T-cell (primary cell): ENCODE data around the gene SEMG1. TPM values are rescaled to one million over a fixed set of nuclear protein-coding genes. Genes with fewer than 3 reads are reported as not detected.

ENCODE experiments used
- ATAC-seq, 4 experiments: fragments of 200-7000 bp in 3 of 4; fragments of 150-1000 bp in 1 of 4; cut with Tn5 transposase; replicated peaks in 1 of 4; 1 replicate in 3 of 4; 2 replicates in 1 of 4; pipeline ENCODE4 v1.10.0; 2021; ENCODE audit warnings: moderate library complexity in 3 of 4, mild to moderate bottlenecking in 2 of 4, moderate number of reproducible peaks in 1 of 4
- CTCF ChIA-PET, 2 donors: fragments of 300-600 bp; sonication (Branson Sonifier 250); formaldehyde crosslinking; loops; one replicate each; lab custom pipeline; 2022; ENCODE audit warnings: antibody characterized with exemption in 2 of 2; lab: Charles Lee
- POLR2A ChIA-PET, 2 donors: fragments of 300-600 bp; sonication (Branson Sonifier 250); formaldehyde crosslinking; loops; one replicate each; lab custom pipeline; 2022; ENCODE audit warnings: antibody characterized with exemption in 2 of 2; lab: Charles Lee
- DNase-seq, 35 experiments: peaks; one replicate each; pipeline versions ENCODE4 v3.0.0 to v3.0.0-alpha.2; 2013 to 2023
- H3K27ac ChIP-seq: one replicate; pipeline ENCODE4 v1.5.1; 2013; ENCODE audit warnings: low read length
- H3K27me3 ChIP-seq, 2 experiments: replicated peaks in 1 of 2; 1 replicate in 1 of 2; 2 replicates in 1 of 2; pipeline versions ENCODE4 v1.6.1 to v1.7.0; 2013; ENCODE audit warnings: low read length in 1 of 2, mixed read lengths in 1 of 2; ENCODE audit not compliant: control insufficient read depth in 2 of 2, insufficient read depth in 2 of 2; ENCODE audit errors: extremely low read depth in 1 of 2
- H3K36me3 ChIP-seq, 2 donors: 1 replicate in 1 of 2; 2 replicates in 1 of 2; pipeline versions ENCODE4 v1.6.1 to v1.7.0; 2013; ENCODE audit warnings: low read length in 1 of 2; ENCODE audit not compliant: control insufficient read depth in 2 of 2, insufficient read depth in 1 of 2; ENCODE audit errors: extremely low read depth in 1 of 2
- H3K4me1 ChIP-seq, 2 experiments: 1 replicate in 1 of 2; 2 replicates in 1 of 2; pipeline versions ENCODE4 v1.6.1 to v1.7.0; 2013; ENCODE audit warnings: low read length in 2 of 2, mixed read lengths in 1 of 2; ENCODE audit not compliant: insufficient read depth in 2 of 2, control insufficient read depth in 1 of 2; ENCODE audit errors: extremely low read depth in 1 of 2
- H3K4me3 ChIP-seq, 2 donors: 1 replicate in 1 of 2; 2 replicates in 1 of 2; pipeline versions ENCODE4 v1.5.1 to v1.7.0; 2013; ENCODE audit warnings: mild to moderate bottlenecking in 2 of 2, low read length in 1 of 2, moderate library complexity in 1 of 2; ENCODE audit not compliant: control insufficient read depth in 1 of 2; ENCODE audit errors: extremely low read depth in 1 of 2
- H3K9me3 ChIP-seq: 2 replicates; pipeline ENCODE4 v1.7.0; 2013
- H3K27ac Mint-ChIP-seq, 2 donors: one replicate each; pipeline ENCODE4 v1.8.0; 2020 to 2021; ENCODE audit warnings: mild to moderate bottlenecking in 2 of 2, mixed read lengths in 2 of 2
- H3K27me3 Mint-ChIP-seq, 2 donors: one replicate each; pipeline ENCODE4 v1.8.0; 2021 to 2022; ENCODE audit warnings: mixed read lengths in 2 of 2
- H3K36me3 Mint-ChIP-seq: one replicate; pipeline ENCODE4 v1.8.0; 2021; ENCODE audit warnings: mixed read lengths
- H3K4me1 Mint-ChIP-seq, 3 donors: one replicate each; pipeline ENCODE4 v1.8.0; 2020 to 2022; ENCODE audit warnings: mixed read lengths in 3 of 3, mild to moderate bottlenecking in 1 of 3
- H3K4me3 Mint-ChIP-seq, 3 donors: one replicate each; pipeline ENCODE4 v1.8.0; 2020 to 2022; ENCODE audit warnings: mild to moderate bottlenecking in 3 of 3, mixed read lengths in 3 of 3, moderate library complexity in 3 of 3
- H3K9me3 Mint-ChIP-seq, 3 donors: one replicate each; pipeline ENCODE4 v1.8.0; 2020 to 2022; ENCODE audit warnings: mixed read lengths in 3 of 3
- WGBS: methylation state at CpG from one replicate; pipeline ENCODE4 v1.1.5; 2013; ENCODE audit warnings: missing lambda C conversion rate; ENCODE audit not compliant: insufficient coverage; 5-methylcytosine and 5-hydroxymethylcytosine counted together
- total RNA-seq, 35 experiments: library from RNA in 6 of 35; stranded (reverse) in 6 of 35; fragments of 120-200 nt in 1 of 35; gene quantifications; one replicate each; pipeline versions ENCODE4 v1.2.1 to v1.2.4 and lab custom pipeline; 2013 to 2026

SEMG1 gene
- total RNA-seq, 5 donors from 2014 or later (not counting 1 experiment from before 2014, with no cell fraction given) = not detected

DNA sequence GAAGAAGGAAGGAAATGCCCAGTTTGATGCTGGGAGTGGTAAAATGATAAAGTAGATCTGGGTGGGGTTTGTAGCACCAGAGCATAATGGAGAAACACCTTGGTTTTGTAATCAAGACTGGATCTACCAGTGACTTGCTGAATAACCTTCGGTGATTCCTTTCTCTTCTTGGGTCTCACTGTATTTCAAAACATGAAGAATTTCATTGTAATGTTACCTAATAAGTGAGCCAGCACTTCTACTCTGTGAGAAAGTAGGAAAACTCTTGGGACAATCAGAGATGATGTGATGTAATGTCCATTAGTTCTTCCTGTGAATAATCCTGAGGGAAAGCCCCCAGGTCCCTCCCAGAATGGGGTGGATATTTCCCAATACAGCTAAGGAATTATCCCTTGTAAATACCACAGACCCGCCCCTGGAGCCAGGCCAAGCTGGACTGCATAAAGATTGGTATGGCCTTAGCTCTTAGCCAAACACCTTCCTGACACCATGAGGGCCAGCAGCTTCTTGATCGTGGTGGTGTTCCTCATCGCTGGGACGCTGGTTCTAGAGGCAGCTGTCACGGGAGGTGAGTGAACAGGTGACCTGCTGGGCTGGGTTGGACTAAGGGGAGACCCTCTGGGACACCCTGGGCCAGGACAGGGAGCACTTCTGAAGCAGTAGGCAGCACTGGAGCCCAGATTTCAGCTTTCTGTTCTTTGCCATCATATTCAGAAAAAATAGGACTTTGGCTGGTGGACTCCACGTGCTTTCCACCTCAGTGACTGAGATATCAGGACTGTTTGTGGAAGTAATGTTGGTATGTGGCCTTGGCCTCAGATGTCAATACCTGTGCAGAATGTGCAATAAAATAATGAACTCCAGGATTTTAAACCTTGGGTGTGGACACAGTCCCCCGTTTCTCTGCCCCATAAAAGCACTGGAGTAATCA, 32.1 kb upstream of the SEMG1 start, which contains the start of gene PI3:
Gene PI3 (plus strand): TSS at position 469 of the 931 bp plus-strand sequence. CDS start 21 bp downstream, at position 490.
- no peak within 1 kb of the TSS for H3K4me3 ChIP-seq
- DNase-seq (no peak), ATAC-seq (no peak)
- Mint-ChIP-seq H3K4me3 (no peak within 1 kb of the TSS), H3K27ac (no peak within 1 kb of the TSS), H3K36me3 (no peaks in the 10 kb centered on the region), H3K4me1 (no peaks in the 10 kb centered on the region), H3K27me3 (peaks cover 7 to 10% of the 10 kb centered on the region in 2 donors), H3K9me3 (peaks cover 0 to 6% (median 2%) of the 10 kb centered on the region in 3 donors)
- no peak within 1 kb of the TSS for H3K27ac ChIP-seq
- H3K36me3 ChIP-seq = no peaks in the 10 kb centered on the region
- no peaks in the 10 kb centered on the region for H3K9me3 ChIP-seq
- 70% methylated on average over 5 of the region's 8 CpGs for WGBS
- ChIA-PET POLR2A (no interaction called here), CTCF (no interaction called here)
- peaks cover 2 to 22% of the 10 kb centered on the region in 2 experiments for H3K27me3 ChIP-seq
- H3K4me1 ChIP-seq = no peaks in the 10 kb centered on the region

- Histone ChIP-seq H3K36me3 (no peaks in the 10 kb centered on the region), H3K27ac (no peak overlapping the region), H3K27me3 (peaks cover 0 to 22% of the 10 kb centered on the region in 2 experiments), H3K4me3 (no peak overlapping the region), H3K9me3 (no peaks in the 10 kb centered on the region), H3K4me1 (no peaks in the 10 kb centered on the region)
- no peak for ATAC-seq
- ChIA-PET POLR2A (no interaction called here), CTCF (no interaction called here)
- WGBS = 83% methylated on average over 1 of the region's 4 CpGs
- DNase-seq = no peak
- H3K4me1 Mint-ChIP-seq = no peaks in the 10 kb centered on the region
- peaks cover 4 to 6% of the 10 kb centered on the region in 2 donors for H3K27me3 Mint-ChIP-seq
- no peak overlapping the region for H3K4me3 Mint-ChIP-seq
- H3K9me3 Mint-ChIP-seq = no peaks in the 10 kb centered on the region
- H3K36me3 Mint-ChIP-seq = no peaks in the 10 kb centered on the region
- no peak overlapping the region for H3K27ac Mint-ChIP-seq
These were observed 30.1 kb upstream of the SEMG1 start for GRCh38 chr20:45176526-45177267.

GRCh38 chr20:45179166-45179565, 27.7 kb upstream of the SEMG1 start:
- Mint-ChIP-seq H3K27ac (no peak overlapping the region), H3K9me3 (no peaks in the 10 kb centered on the region), H3K36me3 (no peaks in the 10 kb centered on the region), H3K27me3 (peaks cover 4 to 6% of the 10 kb centered on the region in 2 donors), H3K4me1 (no peaks in the 10 kb centered on the region), H3K4me3 (no peak overlapping the region)
- ATAC-seq = no peak
- Histone ChIP-seq H3K4me3 (no peak overlapping the region), H3K4me1 (no peaks in the 10 kb centered on the region), H3K27me3 (peaks cover 0 to 18% of the 10 kb centered on the region in 2 experiments), H3K36me3 (no peaks in the 10 kb centered on the region), H3K9me3 (no peaks in the 10 kb centered on the region), H3K27ac (no peak overlapping the region)
- ChIA-PET CTCF (no interaction called here), POLR2A (no interaction called here)
- 39% methylated on average over 2 of the region's 2 CpGs for WGBS
- DNase-seq = no peak

DNA sequence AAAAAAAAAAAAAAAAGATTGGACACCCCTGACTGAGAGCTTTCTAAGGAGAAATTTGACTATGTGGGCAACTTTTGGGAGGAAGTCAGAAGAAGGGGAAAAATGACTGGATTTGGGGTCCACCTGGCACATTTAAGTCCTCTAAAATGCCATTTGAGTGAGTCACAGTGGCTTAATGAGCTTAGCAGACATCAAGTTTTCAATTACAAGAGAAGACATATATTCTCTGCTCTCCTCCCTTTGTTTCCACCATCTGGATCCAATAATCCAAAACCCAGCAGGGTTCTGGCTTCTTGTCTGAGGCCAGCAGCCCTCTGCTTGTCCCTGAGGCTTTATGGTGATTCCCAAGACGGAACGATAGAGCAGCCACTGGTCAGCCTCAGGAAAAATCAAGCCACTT, 25.2 kb upstream of the SEMG1 start:
- no peaks in the 10 kb centered on the region for H3K9me3 ChIP-seq
- WGBS = 89% methylated on average over 2 of the region's 2 CpGs
- ChIA-PET POLR2A (no interaction called here), CTCF (no interaction called here)
- DNase-seq (no peak), ATAC-seq (no peak)
- H3K27me3 Mint-ChIP-seq = peaks cover 2 to 11% of the 10 kb centered on the region in 2 donors
- no peak overlapping the region for H3K27ac ChIP-seq
- no peak overlapping the region for H3K4me3 ChIP-seq
- H3K27ac Mint-ChIP-seq = no peak overlapping the region
- no peaks in the 10 kb centered on the region for H3K36me3 Mint-ChIP-seq
- H3K27me3 ChIP-seq = peaks cover 0 to 8% of the 10 kb centered on the region in 2 experiments
- no peaks in the 10 kb centered on the region for H3K9me3 Mint-ChIP-seq
- H3K36me3 ChIP-seq = no peaks in the 10 kb centered on the region
- H3K4me1 Mint-ChIP-seq = no peaks in the 10 kb centered on the region
- no peaks in the 10 kb centered on the region for H3K4me1 ChIP-seq
- no peak overlapping the region for H3K4me3 Mint-ChIP-seq

DNA sequence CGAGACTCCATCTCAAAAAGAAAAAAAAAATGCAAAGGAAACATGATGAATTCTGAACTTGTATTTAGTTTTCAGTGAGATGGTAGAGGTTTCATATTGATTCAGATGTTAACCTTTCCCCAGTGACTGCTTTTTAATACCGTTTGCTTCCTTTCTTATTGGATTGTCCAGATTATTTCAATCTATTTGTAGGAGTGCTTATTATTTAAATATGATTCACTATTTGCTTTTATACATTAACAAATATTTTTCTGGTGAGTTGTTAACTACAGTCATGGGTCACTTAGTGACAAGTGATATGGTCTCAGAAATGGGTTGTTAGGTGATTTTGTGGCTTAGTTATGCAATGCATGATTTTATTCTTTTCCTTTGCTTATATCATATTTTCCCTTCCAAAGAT, 23.7 kb upstream of the SEMG1 start:
- no peaks in the 10 kb centered on the region for H3K4me1 ChIP-seq
- ATAC-seq (no peak), DNase-seq (no peak)
- ChIA-PET POLR2A (no interaction called here), CTCF (no interaction called here)
- no peak overlapping the region for H3K27ac Mint-ChIP-seq
- WGBS = no CpG with 5 or more reads among the region's 2 CpGs
- H3K36me3 ChIP-seq = no peaks in the 10 kb centered on the region
- H3K4me1 Mint-ChIP-seq = no peaks in the 10 kb centered on the region
- peaks cover 2 to 7% of the 10 kb centered on the region in 2 donors for H3K27me3 Mint-ChIP-seq
- no peak overlapping the region for H3K27ac ChIP-seq
- no peak overlapping the region for H3K4me3 Mint-ChIP-seq
- no peaks in the 10 kb centered on the region for H3K36me3 Mint-ChIP-seq
- no peaks in the 10 kb centered on the region for H3K9me3 ChIP-seq
- peaks cover 0 to 12% of the 10 kb centered on the region in 2 experiments for H3K27me3 ChIP-seq
- H3K4me3 ChIP-seq = no peak overlapping the region
- H3K9me3 Mint-ChIP-seq = no peaks in the 10 kb centered on the region

GRCh38 chr20:45187693-45188092, 19.1 kb upstream of the SEMG1 start:
- Mint-ChIP-seq H3K36me3 (no peaks in the 10 kb centered on the region), H3K4me1 (no peaks in the 10 kb centered on the region), H3K27ac (no peak overlapping the region), H3K27me3 (peaks cover 10 to 29% of the 10 kb centered on the region in 2 donors), H3K9me3 (no peaks in the 10 kb centered on the region), H3K4me3 (no peak overlapping the region)
- H3K4me3 ChIP-seq = no peak overlapping the region
- H3K9me3 ChIP-seq = no peaks in the 10 kb centered on the region
- peaks cover 0 to 4% of the 10 kb centered on the region in 2 experiments for H3K27me3 ChIP-seq
- DNase-seq (no peak), ATAC-seq (no peak)
- ChIA-PET CTCF (no interaction called here), POLR2A (no interaction called here)
- no peaks in the 10 kb centered on the region for H3K4me1 ChIP-seq
- WGBS = 40% methylated on average over 1 of the region's 2 CpGs
- H3K27ac ChIP-seq = no peak overlapping the region
- no peaks in the 10 kb centered on the region for H3K36me3 ChIP-seq
